Uterus (tissue), 4 donors: ENCODE results near the gene RAB34. TPM values are rescaled to one million over a fixed set of nuclear protein-coding genes. Genes with fewer than 3 reads are reported as not detected.

Experiments used
- DNase-seq, 2 donors: peaks; one replicate each; pipeline ENCODE4 v3.0.0-alpha.2; 2019 to 2020
- H3K27ac ChIP-seq, 2 donors: fragments of 200-600 bp; sonication (generic); 1 replicate in 1 of 2; 2 replicates in 1 of 2; pipeline ENCODE4 v1.5.1; 2016 to 2018
- H3K27me3 ChIP-seq, 2 donors: fragments of 200-600 bp; sonication (generic); one replicate each; pipeline ENCODE4 v1.5.1; 2018 to 2019; ENCODE audit warnings: control low read depth in 1 of 2
- H3K36me3 ChIP-seq, 2 donors: fragments of 200-600 bp; sonication (generic); one replicate each; pipeline ENCODE4 v1.5.1; 2019; ENCODE audit warnings: control low read depth in 1 of 2
- H3K4me1 ChIP-seq, 2 donors: fragments of 200-600 bp; sonication (generic); one replicate each; pipeline ENCODE4 v1.5.1; 2018 to 2019; ENCODE audit warnings: control low read depth in 1 of 2
- H3K4me3 ChIP-seq, 2 donors: fragments of 200-600 bp; sonication (generic); 1 replicate in 1 of 2; 2 replicates in 1 of 2; pipeline ENCODE4 v1.5.1; 2018 to 2019; ENCODE audit warnings: mild to moderate bottlenecking in 1 of 2
- H3K9me3 ChIP-seq, 2 donors: fragments of 200-600 bp; sonication (generic); one replicate each; pipeline ENCODE4 v1.5.1; 2019; ENCODE audit warnings: control low read depth in 1 of 2
- POLR2A ChIP-seq, 2 donors: fragments of 450-650 bp; IDR thresholded peaks; one replicate each; pipeline ENCODE4 v1.6.1; 2016; ENCODE audit warnings: antibody characterized with exemption in 2 of 2, mild to moderate bottlenecking in 1 of 2, moderate library complexity in 1 of 2
- intact Hi-C: fragments of 100-400 bp; cut with DNase I; formaldehyde crosslinking; loops from one replicate; pipeline ENCODE4 v1.15.1; 2023; ENCODE audit warnings: low total_unique reads
- total RNA-seq, 4 donors: library from RNA; depleted of rRNA in 3 of 4; stranded (reverse); fragments of >200 nt in 3 of 4; gene quantifications; one replicate each; pipeline versions ENCODE4 v1.1.0 to v1.2.4, GENCODE V29; 2014 to 2023
- TF ChIP-seq, protein P1 (sequence below), 4 experiments: fragments of 200-600 bp in 2 of 4; fragments of 450-650 bp in 2 of 4; sonication (generic) in 2 of 4; IDR thresholded peaks; one replicate each; pipeline ENCODE4 v1.5.1; 2016 to 2019; ENCODE audit warnings: antibody characterized with exemption in 4 of 4, mild to moderate bottlenecking in 2 of 4, moderate library complexity in 1 of 4
- donor health status: DM: yes; HTN: yes; CAD: no.

The RAB34 gene
- total RNA-seq, 4 donors from 2014 or later = 113 to 411 (median 126) TPM

DNA sequence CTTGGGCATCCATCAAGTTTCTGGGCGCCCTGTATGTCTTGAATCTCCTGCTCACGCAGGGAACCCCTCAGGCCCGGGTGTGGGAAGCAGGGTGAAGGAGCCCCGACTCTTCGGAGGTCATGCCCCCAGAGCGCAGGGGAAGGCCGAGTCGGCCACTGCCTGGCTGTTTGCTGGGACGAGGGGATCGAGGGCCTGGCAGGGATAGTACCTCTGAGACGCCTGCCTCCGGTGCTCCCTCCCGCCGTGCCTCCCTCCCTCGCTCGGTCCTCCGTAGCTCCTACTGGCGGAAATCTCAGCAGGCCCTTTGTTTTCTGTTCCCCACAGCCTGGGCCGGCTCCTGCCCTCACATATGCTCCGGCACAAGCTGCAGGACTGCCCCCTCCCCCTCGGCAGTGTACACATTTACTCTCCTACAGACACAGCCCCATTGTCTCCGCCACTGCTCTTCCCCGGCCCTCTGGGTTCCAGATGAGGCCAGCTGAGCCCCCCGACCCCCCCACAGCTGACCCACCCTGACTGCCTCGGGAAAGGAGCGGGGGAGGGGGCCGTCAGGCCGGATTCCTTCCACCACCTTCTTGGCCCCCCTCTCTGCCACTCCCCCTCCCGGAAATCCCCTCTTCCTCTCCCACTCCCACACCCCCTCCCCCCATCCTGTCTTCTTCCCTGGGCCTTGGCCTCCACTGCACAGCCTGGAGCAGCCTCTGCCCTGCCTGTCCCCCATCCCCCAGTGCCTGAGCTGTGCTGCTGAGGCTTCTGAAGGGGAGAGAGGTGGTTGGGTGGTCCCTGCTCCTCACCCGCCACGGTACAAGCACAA lies 27.5 kb upstream of the RAB34 start:
- intact Hi-C loops = no loop called here
- TF ChIP-seq, protein P1, sequence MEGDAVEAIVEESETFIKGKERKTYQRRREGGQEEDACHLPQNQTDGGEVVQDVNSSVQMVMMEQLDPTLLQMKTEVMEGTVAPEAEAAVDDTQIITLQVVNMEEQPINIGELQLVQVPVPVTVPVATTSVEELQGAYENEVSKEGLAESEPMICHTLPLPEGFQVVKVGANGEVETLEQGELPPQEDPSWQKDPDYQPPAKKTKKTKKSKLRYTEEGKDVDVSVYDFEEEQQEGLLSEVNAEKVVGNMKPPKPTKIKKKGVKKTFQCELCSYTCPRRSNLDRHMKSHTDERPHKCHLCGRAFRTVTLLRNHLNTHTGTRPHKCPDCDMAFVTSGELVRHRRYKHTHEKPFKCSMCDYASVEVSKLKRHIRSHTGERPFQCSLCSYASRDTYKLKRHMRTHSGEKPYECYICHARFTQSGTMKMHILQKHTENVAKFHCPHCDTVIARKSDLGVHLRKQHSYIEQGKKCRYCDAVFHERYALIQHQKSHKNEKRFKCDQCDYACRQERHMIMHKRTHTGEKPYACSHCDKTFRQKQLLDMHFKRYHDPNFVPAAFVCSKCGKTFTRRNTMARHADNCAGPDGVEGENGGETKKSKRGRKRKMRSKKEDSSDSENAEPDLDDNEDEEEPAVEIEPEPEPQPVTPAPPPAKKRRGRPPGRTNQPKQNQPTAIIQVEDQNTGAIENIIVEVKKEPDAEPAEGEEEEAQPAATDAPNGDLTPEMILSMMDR (IDR thresholded peaks at IDR 0.05) = no peak
- TF ChIP-seq POLR2A (IDR thresholded peaks at IDR 0.05) = peak in 1 of 2 donors; percentile 39
- Histone ChIP-seq H3K4me3 (peak overlapping the region; percentile 49 to 77), H3K9me3 (no peaks in the 10 kb centered on the region), H3K36me3 (no peaks in the 10 kb centered on the region), H3K27me3 (no peaks in the 10 kb centered on the region), H3K4me1 (peaks cover 0 to 11% of the 10 kb centered on the region in 2 donors), H3K27ac (peak overlapping the region; percentile 86 to 91)
- peak; percentile 46 to 51 for DNase-seq

DNA sequence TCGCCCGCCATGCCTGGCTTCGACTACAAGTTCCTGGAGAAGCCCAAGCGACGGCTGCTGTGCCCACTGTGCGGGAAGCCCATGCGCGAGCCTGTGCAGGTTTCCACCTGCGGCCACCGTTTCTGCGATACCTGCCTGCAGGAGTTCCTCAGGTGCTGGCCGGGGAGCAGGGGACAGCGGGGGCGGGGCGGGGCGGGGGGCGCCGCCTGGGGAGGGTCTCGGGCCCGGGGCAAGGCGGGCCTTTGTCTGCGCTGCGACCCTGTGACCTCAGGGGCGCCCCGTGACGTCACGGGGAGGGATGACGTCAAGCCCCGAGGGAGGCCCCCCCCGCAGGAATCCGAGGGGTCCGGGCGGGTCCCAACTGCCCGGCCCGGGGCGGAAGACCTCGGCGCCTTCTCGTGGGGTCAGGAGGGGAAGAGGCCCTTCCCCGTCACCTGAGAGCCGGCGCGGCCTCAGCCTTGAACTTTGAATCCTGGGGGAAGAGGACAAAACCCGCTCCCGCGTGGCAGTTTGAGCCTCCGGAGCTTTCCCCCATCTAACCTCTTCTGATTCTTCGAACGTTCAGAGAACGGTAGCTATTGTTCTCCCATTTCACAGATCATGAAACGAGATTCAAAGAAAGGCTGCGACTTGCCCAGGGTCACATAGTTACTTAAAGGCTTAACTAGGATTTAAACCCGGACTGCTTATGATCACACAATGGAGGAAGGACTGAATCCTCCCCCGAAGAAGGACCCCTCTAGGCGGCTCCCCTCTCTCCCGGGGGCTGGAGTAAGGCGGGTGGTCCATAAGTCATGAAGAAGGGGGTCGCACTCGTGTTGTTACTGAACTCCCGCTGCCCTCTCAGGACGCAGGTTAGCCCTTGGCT lies 26.7 kb upstream of the RAB34 start:
- Histone ChIP-seq H3K36me3 (no peaks in the 10 kb centered on the region), H3K27ac (peak overlapping the region; percentile 86 to 91), H3K27me3 (no peaks in the 10 kb centered on the region), H3K9me3 (no peaks in the 10 kb centered on the region), H3K4me3 (peak overlapping the region; percentile 49 to 77), H3K4me1 (peaks cover 0 to 11% of the 10 kb centered on the region in 2 donors)
- peak; percentile 40 to 67 for DNase-seq
- intact Hi-C loops = no loop called here
- TF ChIP-seq, protein P1 (IDR thresholded peaks at IDR 0.05) = no peak
- peak in 1 of 2 donors; percentile 10 for TF ChIP-seq POLR2A (IDR thresholded peaks at IDR 0.05)

DNA sequence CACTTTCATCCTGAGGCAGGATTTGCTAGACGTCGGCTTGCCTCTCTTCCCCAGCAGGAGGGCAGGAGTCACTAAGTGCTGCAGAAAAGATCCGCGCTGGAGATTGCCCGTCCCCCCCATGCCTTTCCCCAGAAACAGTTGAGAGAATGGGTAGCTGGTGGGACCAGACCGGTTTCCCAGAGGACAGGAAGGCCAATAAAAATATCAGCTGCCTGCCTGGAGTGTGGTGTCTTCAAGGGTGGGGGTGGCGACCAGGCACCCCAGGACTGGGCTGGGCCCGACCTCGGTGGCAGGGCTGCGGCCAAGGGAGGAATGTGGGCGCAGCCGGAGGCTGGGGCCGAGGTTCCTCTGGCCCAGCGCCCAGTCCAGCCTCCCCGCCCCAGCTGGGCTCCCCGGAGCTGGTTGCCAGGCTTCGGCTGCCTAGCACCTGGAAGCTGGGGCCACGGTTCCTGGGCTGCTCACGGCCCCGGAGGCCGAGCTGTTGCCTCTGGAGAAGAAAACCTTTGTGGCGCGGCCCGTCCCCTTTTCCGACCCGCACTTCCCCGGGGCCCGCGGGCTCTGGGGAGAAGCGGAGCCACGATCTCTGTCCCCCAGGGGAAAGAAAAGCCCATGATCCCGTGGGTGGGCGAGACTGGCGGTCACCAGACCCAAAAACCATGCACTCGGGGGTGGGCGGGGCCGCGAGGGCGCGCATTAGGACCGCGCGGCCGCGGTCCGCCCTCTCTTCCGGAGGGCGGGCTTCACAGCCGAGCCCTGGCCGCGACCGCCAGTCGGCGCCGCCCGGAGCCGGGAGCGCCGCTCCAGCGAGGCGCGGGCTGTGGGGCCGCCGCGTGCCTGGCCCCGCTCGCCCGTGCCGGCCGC lies 25.8 kb upstream of the RAB34 start, which contains the start of gene TRAF4:
TSS of gene TRAF4 (plus strand) at position 769 of the 861 bp plus-strand sequence. CDS start 102 bp downstream, outside the sequence.
- Histone ChIP-seq H3K4me1 (peaks cover 0 to 11% of the 10 kb centered on the region in 2 donors), H3K36me3 (no peaks in the 10 kb centered on the region), H3K9me3 (no peaks in the 10 kb centered on the region), H3K27ac (peak within 1 kb of the TSS; percentile 86 to 91), H3K4me3 (peak within 1 kb of the TSS; percentile 49 to 77), H3K27me3 (no peaks in the 10 kb centered on the region)
- intact Hi-C loops = no loop called here
- DNase-seq = peak; percentile 67 to 76
- TF ChIP-seq, protein P1 (IDR thresholded peaks at IDR 0.05) = peak in 3 of 4 experiments; percentile 42 to 77 (median 67)
- peak; percentile 98 for TF ChIP-seq POLR2A (IDR thresholded peaks at IDR 0.05)

DNA sequence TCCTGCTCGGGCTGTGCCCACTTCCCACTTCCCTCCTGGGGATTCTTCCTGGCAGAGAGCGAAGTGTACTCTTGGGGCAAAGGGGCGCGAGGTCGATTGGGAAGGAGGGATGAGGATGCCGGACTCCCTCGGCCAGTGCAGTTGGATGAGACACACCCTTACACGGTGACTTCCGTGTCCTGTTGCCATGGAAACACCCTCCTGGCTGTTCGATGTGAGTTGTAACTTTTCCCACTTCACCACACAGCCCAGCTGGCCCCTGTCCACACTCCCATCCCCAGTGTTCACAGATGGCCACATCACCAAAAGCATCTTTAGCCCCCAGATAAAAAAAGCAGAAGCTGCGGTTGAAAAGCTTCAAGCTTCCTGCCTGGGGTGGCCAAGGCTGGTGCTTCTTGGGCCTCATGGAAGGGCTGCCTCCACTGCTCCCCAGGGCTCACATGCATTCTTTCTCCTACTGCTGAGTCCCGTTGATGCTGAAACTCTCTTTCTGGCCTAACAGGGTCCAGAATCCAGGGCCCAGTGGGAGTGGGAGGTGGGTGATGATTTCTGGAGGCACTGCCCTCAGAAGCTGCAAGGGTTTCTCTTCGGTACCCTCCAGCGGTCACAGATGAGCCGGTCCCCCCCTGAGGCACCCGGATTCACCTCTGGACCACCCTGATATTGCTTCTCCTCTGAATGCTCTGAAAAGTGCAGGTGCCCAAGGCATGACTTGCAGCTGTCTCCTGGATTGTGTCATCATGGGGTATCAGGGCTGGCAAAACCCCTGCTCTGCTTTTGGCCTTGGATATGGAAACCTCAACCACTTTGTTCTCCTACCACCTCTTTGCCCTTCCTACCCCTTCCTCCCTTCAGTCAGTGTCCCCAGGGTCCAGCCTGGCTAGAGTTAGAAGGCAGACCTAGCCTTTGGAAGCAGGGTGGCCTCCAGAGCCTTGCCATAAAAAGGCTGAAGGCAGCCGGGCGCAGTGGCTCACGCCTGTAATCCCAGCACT lies 24.0 kb upstream of the RAB34 start:
- TF ChIP-seq POLR2A (IDR thresholded peaks at IDR 0.05) = no peak
- TF ChIP-seq, protein P1 (IDR thresholded peaks at IDR 0.05) = no peak
- intact Hi-C loops = no loop called here
- DNase-seq = no peak
- H3K4me1 ChIP-seq = peaks cover 0 to 11% of the 10 kb centered on the region in 2 donors
- H3K27me3 ChIP-seq = no peaks in the 10 kb centered on the region
- H3K9me3 ChIP-seq = no peaks in the 10 kb centered on the region
- H3K27ac ChIP-seq = no peak overlapping the region
- no peaks in the 10 kb centered on the region for H3K36me3 ChIP-seq
- H3K4me3 ChIP-seq = no peak overlapping the region
